GM23248 (cell line): ENCODE results near the gene MMP24OS. TPM values are rescaled to one million over a fixed set of nuclear protein-coding genes. Genes with fewer than 3 reads are reported as not detected.

Source experiments
- DNase-seq: peaks from one replicate; pipeline ENCODE4 v3.0.0-alpha.2; 2015
- H2AFZ ChIP-seq: fragments of 200-600 bp; sonication (generic); 2 replicates; pipeline ENCODE4 v1.6.1; 2016; ENCODE audit warnings: antibody characterized with exemption
- H3F3A ChIP-seq: fragments of 200-600 bp; sonication (generic); 2 replicates; pipeline ENCODE4 v1.6.1; 2016; ENCODE audit warnings: mild to moderate bottlenecking, antibody characterized with exemption, mixed run types; ENCODE audit not compliant: insufficient read depth
- H3K27ac ChIP-seq: fragments of 200-600 bp; sonication (generic); 2 replicates; pipeline ENCODE4 v1.5.1; 2016; ENCODE audit warnings: mild to moderate bottlenecking
- H3K27me3 ChIP-seq: fragments of 200-600 bp; sonication (generic); replicated peaks from 2 replicates; pipeline ENCODE4 v1.6.1; 2016; ENCODE audit warnings: mild to moderate bottlenecking; ENCODE audit not compliant: insufficient read depth
- H3K36me3 ChIP-seq: fragments of 200-600 bp; sonication (generic); 2 replicates; pipeline ENCODE4 v1.6.1; 2016; ENCODE audit warnings: low read depth, mild to moderate bottlenecking
- H3K4me1 ChIP-seq: fragments of 200-600 bp; sonication (generic); 2 replicates; pipeline ENCODE4 v1.6.1; 2016; ENCODE audit warnings: mild to moderate bottlenecking; ENCODE audit not compliant: insufficient read depth
- H3K4me2 ChIP-seq: fragments of 200-600 bp; sonication (generic); one replicate; pipeline ENCODE4 v1.6.1; 2016; ENCODE audit warnings: mild to moderate bottlenecking; ENCODE audit not compliant: unreplicated experiment
- H3K4me3 ChIP-seq: fragments of 200-600 bp; sonication (generic); 2 replicates; pipeline ENCODE4 v1.5.1; 2016; ENCODE audit warnings: mild to moderate bottlenecking
- H3K79me2 ChIP-seq: fragments of 200-600 bp; sonication (generic); 2 replicates; pipeline ENCODE4 v1.6.1; 2016; ENCODE audit warnings: mild to moderate bottlenecking; ENCODE audit not compliant: insufficient read depth
- H3K9ac ChIP-seq: fragments of 200-600 bp; sonication (generic); 2 replicates; pipeline ENCODE4 v1.6.1; 2016; ENCODE audit warnings: mild to moderate bottlenecking
- H3K9me2 ChIP-seq: fragments of 200-600 bp; sonication (generic); 2 replicates; pipeline ENCODE4 v1.6.1; 2016; ENCODE audit warnings: mixed run types, mild to moderate bottlenecking, moderate library complexity; ENCODE audit not compliant: insufficient read depth
- H3K9me3 ChIP-seq: fragments of 200-600 bp; sonication (generic); one replicate; pipeline ENCODE4 v1.6.1; 2017; ENCODE audit warnings: low read depth
- H4K20me1 ChIP-seq: fragments of 200-600 bp; sonication (generic); 2 replicates; pipeline ENCODE4 v1.6.0; 2016; ENCODE audit not compliant: insufficient read depth
- EZH2 ChIP-seq: fragments of 200-600 bp; sonication (generic); IDR thresholded peaks from 2 replicates; pipeline ENCODE4 v1.6.1; 2018; ENCODE audit warnings: antibody characterized with exemption, mild to moderate bottlenecking; ENCODE audit not compliant: insufficient read depth, poor library complexity, severe bottlenecking
- EZH2phosphoT487 ChIP-seq: fragments of 200-600 bp; sonication (generic); IDR thresholded peaks from 2 replicates; pipeline ENCODE4 v1.6.1; 2018; ENCODE audit warnings: antibody characterized with exemption, moderate library complexity, mild to moderate bottlenecking, low read depth; ENCODE audit not compliant: insufficient read depth
- WGBS, 2 experiments: methylation state at CpG; one replicate each; pipeline ENCODE4 v1.1.6; 2015 to 2017; ENCODE audit warnings: low lambda C conversion rate in 2 of 2, low coverage in 1 of 2; ENCODE audit errors: missing lambda C conversion rate in 2 of 2; 5-methylcytosine and 5-hydroxymethylcytosine counted together
- in situ Hi-C: fragments of 300-500 bp; cut with MboI; formaldehyde crosslinking; loops from 2 replicates; pipeline ENCODE4 v1.15.0; 2020
- polyA plus RNA-seq: library from polyadenylated mRNA; unstranded; fragments of >200 nt; fragmentation: Nextera tagmentation; extraction: Ambion mirVana; gene quantifications from 2 replicates; pipeline ENCODE4 v1.2.1, GENCODE V29; 2016
- total RNA-seq: library from RNA; depleted of rRNA; stranded (reverse); fragments of >200 nt; shearing (Covaris generic); gene quantifications from 2 replicates; pipeline ENCODE4 v1.2.3, GENCODE V29; 2014

MMP24OS gene
- total and polyA plus RNA-seq, 2 experiments from 2014 or later = 26.8 to 81.7 TPM

DNA sequence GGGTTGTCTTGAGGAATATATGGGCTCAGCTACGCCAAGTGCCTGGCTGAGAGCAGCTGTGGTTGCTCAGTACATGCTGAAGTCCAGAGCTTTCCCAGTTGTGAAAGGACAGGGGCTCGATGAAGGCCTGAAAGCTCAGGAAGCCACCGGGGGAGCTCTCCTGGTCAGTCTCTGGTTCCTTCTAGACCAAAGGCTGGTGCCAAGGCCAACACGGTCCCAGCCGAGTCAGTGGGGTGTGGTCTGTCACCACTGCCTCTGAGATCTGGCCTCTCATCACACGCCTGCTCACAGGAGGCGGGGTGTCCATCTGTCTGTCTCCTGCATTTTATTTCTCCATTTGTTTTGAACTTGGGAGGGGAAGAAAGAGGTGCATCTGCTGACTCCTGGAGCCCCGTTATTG lies 19.2 kb upstream of the MMP24OS start:
- H3K27ac ChIP-seq = no peak overlapping the region

GRCh38 chr20:35296101-35296554 lies 18.2 kb upstream of the MMP24OS start:
- no peak for DNase-seq
- Histone ChIP-seq H3K9me2 (no peaks in the 10 kb centered on the region), H4K20me1 (no peaks in the 10 kb centered on the region), H3F3A (no peaks in the 10 kb centered on the region), H3K4me3 (no peak overlapping the region), H2AFZ (no peak overlapping the region), H3K27ac (no peak overlapping the region), H3K79me2 (no peaks in the 10 kb centered on the region), H3K36me3 (no peaks in the 10 kb centered on the region), H3K9ac (no peak overlapping the region), H3K4me1 (0 out of 2 replicates have a peak, but pooled peaks cover 9% of the 10 kb centered on the region), H3K27me3 (no peaks in the 10 kb centered on the region), H3K9me3 (no peaks in the 10 kb centered on the region), H3K4me2 (no peak overlapping the region)
- in situ Hi-C loops = no loop called here
- TF ChIP-seq EZH2 (no peak), EZH2phosphoT487 (no peak)
- WGBS, 2 experiments = 62 to 67% methylated on average over 9 of the region's 9 CpGs

More for the DNA sequence above, 19.2 kb upstream of the MMP24OS start:
- peak overlapping the region; percentile 48; the same call in 1 of the 2 replicates for H2AFZ ChIP-seq
- H4K20me1 ChIP-seq = no peaks in the 10 kb centered on the region
- H3K4me1 ChIP-seq = peaks cover 14% of the 10 kb centered on the region
- no peak overlapping the region for H3K4me2 ChIP-seq
- no peaks in the 10 kb centered on the region for H3K9me3 ChIP-seq
- no peaks in the 10 kb centered on the region for H3K79me2 ChIP-seq
- in situ Hi-C loops = no loop called here
- 52 to 55% methylated on average over 8 of the region's 8 CpGs for WGBS, 2 experiments
- DNase-seq = no peak
- no peaks in the 10 kb centered on the region for H3K9me2 ChIP-seq
- H3K4me3 ChIP-seq = no peak overlapping the region
- peaks cover 6% of the 10 kb centered on the region; the same call in 1 of the 2 replicates for H3F3A ChIP-seq
- TF ChIP-seq EZH2 = no peak
- TF ChIP-seq EZH2phosphoT487 = no peak
- H3K27me3 ChIP-seq = no peaks in the 10 kb centered on the region
- H3K9ac ChIP-seq = no peak overlapping the region
- no peaks in the 10 kb centered on the region for H3K36me3 ChIP-seq

DNA sequence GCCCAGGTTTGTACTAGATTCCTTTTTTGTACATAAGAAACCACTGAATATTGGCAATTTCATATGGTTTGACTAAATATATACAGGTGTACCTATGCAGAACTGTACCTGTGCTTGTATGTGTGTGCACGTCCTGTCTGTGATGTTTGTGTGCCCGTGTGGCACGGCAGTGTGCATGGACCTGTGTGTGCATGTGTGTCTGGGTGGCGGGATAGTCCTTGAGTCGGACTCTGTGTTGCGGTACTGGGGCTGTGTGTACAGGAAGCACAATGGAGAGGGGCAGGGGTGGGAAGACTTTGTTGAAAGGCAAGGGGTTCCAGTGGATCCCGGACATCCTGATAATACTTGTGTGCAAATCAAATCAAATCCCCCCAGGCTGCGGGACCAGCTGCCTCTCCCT lies 17.8 kb upstream of the MMP24OS start:
- H2AFZ ChIP-seq = no peak overlapping the region
- H3K9me2 ChIP-seq = no peaks in the 10 kb centered on the region
- no peaks in the 10 kb centered on the region for H3F3A ChIP-seq
- no peaks in the 10 kb centered on the region for H4K20me1 ChIP-seq
- H3K27ac ChIP-seq = no peak overlapping the region
- WGBS, 2 experiments = 79 to 85% methylated on average over 8 of the region's 8 CpGs
- no peak overlapping the region for H3K4me3 ChIP-seq
- 0 out of 2 replicates have a peak, but pooled peaks cover 9% of the 10 kb centered on the region for H3K4me1 ChIP-seq
- H3K27me3 ChIP-seq = no peaks in the 10 kb centered on the region
- DNase-seq = no peak
- H3K4me2 ChIP-seq = no peak overlapping the region
- TF ChIP-seq EZH2 (no peak), EZH2phosphoT487 (no peak)
- H3K79me2 ChIP-seq = no peaks in the 10 kb centered on the region
- no peaks in the 10 kb centered on the region for H3K9me3 ChIP-seq
- in situ Hi-C loops = no loop called here
- H3K9ac ChIP-seq = no peak overlapping the region
- no peaks in the 10 kb centered on the region for H3K36me3 ChIP-seq

DNA sequence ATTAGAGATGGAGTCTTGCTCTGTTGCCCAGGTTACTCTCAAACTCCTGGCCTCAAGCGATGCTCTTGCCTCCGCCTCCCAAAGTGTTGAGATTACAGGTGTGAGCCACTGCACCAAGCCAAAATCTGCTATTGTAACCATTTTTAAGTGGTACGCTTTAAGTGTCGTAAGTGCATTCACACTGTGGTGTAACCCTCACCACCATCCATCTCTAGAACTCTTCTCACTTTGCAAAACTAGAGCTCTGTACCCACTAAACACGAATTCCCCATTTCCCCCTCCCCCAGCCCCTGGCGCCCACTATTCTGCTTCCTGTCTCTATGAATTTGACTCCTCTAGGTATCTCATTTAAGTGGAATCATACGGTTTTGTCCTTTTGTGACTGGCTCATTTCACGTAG lies 17.1 kb upstream of the MMP24OS start:
- no peak overlapping the region for H3K4me2 ChIP-seq
- no peak overlapping the region for H3K9ac ChIP-seq
- DNase-seq = no peak
- TF ChIP-seq EZH2phosphoT487 (no peak), EZH2 (no peak)
- H3K9me2 ChIP-seq = no peaks in the 10 kb centered on the region
- no peaks in the 10 kb centered on the region for H3F3A ChIP-seq
- no peak overlapping the region for H3K4me3 ChIP-seq
- no peak overlapping the region for H3K27ac ChIP-seq
- H3K9me3 ChIP-seq = no peaks in the 10 kb centered on the region
- H3K79me2 ChIP-seq = no peaks in the 10 kb centered on the region
- 57 to 78% methylated on average over 7 to 8 of the region's 8 CpGs for WGBS, 2 experiments
- in situ Hi-C loops = no loop called here
- H3K27me3 ChIP-seq = no peaks in the 10 kb centered on the region
- 0 out of 2 replicates have a peak, but pooled peaks cover 9% of the 10 kb centered on the region for H3K4me1 ChIP-seq
- no peaks in the 10 kb centered on the region for H4K20me1 ChIP-seq
- H2AFZ ChIP-seq = no peak overlapping the region
- no peaks in the 10 kb centered on the region for H3K36me3 ChIP-seq

DNA sequence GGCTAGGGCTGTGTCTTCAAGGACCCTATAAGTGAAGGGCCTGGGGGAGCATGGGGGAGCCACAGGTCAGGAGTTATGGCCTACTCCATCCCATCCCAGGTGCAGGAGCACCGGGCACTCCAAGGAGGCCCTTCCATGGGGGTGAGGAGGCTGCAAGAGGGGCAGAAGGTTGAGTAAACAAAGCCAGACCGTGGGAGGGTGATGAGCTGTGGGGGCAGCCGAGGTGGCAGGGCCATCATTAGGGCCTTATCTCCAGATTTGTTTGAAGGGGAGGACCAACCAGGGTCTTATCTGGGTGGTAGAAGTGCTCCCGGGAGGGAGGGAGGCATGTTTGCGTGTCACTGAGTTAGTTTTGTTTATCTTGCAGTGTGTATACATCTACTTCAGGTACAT lies 16.4 kb upstream of the MMP24OS start:
- H3K79me2 ChIP-seq = no peaks in the 10 kb centered on the region
- H2AFZ ChIP-seq = no peak overlapping the region
- H3K4me2 ChIP-seq = no peak overlapping the region
- no peaks in the 10 kb centered on the region for H3K36me3 ChIP-seq
- no peak for DNase-seq
- no peaks in the 10 kb centered on the region for H3K27me3 ChIP-seq
- 34 to 37% methylated on average over 5 of the region's 5 CpGs for WGBS, 2 experiments
- in situ Hi-C loops = no loop called here
- H3K4me1 ChIP-seq = 0 out of 2 replicates have a peak, but pooled peaks cover 9% of the 10 kb centered on the region
- no peak for TF ChIP-seq EZH2
- TF ChIP-seq EZH2phosphoT487 = no peak
- H3K9ac ChIP-seq = no peak overlapping the region
- H3K27ac ChIP-seq = no peak overlapping the region
- no peaks in the 10 kb centered on the region for H3K9me2 ChIP-seq
- H3K4me3 ChIP-seq = no peak overlapping the region
- no peaks in the 10 kb centered on the region for H3F3A ChIP-seq
- no peaks in the 10 kb centered on the region for H4K20me1 ChIP-seq
- no peaks in the 10 kb centered on the region for H3K9me3 ChIP-seq
